Keratinocyte (primary cell): ENCODE measurements around the gene PCDHGA6.

ENCODE experiments used
- CTCF ChIP-seq, 3 experiments: IDR thresholded peaks in 1 of 3; conservative IDR thresholded peaks in 1 of 3; optimal IDR thresholded peaks in 1 of 3; 2 replicates in 2 of 3; 3 replicates in 1 of 3; pipeline versions ENCODE3 to v1.5.1; 2011; ENCODE audit warnings: low read length in 3 of 3, mild to moderate bottlenecking in 3 of 3, moderate library complexity in 2 of 3, control low read depth in 1 of 3, inconsistent platforms in 1 of 3; ENCODE audit not compliant: insufficient read depth in 2 of 3; ENCODE audit errors: extremely low read depth in 1 of 3
- EZH2 ChIP-seq: IDR thresholded peaks from one replicate; pipeline ENCODE4 v1.6.1; 2012; ENCODE audit warnings: inconsistent platforms, mild to moderate bottlenecking, low read length, moderate library complexity

- no peak for TF ChIP-seq CTCF (optimal IDR thresholded peaks at IDR 0.05 in 1 of 3, IDR thresholded peaks at IDR 0.05 in 1 of 3, conservative IDR thresholded peaks at IDR 0.05 in 1 of 3; ENCODE audit: extremely low read depth in 1 of 3, insufficient read depth in 2 of 3, low read length in 3 of 3)
- no peak for TF ChIP-seq EZH2
Measured at GRCh38 chr5:141427783-141428426, 54.2 kb downstream of the PCDHGA6 start.
